ENCODE measurements around the gene RAB35.

RAB35 gene

GRCh38 chr12:120060717-120061116 is 55.8 kb downstream of the RAB35 start:
- DNase-seq, result no peak
- Histone ChIP-seq H3K4me3 (ENCODE audit: low read depth, low read length) (no peak overlapping the region), H3K9me3 (no peaks in the 10 kb centered on the region), H3K4me1 (no peaks in the 10 kb centered on the region), H3K36me3 (peaks cover 3% of the 10 kb centered on the region), H3K27me3 (no peaks in the 10 kb centered on the region)
- TF ChIP-seq, protein P1, sequence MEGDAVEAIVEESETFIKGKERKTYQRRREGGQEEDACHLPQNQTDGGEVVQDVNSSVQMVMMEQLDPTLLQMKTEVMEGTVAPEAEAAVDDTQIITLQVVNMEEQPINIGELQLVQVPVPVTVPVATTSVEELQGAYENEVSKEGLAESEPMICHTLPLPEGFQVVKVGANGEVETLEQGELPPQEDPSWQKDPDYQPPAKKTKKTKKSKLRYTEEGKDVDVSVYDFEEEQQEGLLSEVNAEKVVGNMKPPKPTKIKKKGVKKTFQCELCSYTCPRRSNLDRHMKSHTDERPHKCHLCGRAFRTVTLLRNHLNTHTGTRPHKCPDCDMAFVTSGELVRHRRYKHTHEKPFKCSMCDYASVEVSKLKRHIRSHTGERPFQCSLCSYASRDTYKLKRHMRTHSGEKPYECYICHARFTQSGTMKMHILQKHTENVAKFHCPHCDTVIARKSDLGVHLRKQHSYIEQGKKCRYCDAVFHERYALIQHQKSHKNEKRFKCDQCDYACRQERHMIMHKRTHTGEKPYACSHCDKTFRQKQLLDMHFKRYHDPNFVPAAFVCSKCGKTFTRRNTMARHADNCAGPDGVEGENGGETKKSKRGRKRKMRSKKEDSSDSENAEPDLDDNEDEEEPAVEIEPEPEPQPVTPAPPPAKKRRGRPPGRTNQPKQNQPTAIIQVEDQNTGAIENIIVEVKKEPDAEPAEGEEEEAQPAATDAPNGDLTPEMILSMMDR (IDR thresholded peaks at IDR 0.05; ENCODE audit: low read depth, low read length), result no peak

DNA sequence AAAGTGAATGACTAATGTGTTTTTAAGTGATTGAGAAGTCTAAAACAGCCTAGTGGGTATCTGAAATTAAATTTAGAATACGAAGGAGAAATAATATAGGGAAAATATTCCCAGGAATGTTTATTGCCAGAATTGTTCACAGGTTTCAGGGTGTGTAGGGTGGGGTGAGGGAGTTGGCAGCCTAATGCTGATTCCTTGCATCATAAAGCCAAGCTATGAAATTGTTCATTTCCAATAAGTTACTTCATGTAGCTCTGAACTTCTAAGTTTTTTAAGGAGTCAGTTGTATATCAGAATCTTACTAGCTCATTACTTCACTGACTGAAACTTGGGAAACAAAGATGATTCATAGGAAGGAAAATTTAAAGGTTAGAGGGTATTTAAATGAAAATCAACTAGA is 56.4 kb downstream of the RAB35 start:
- DNase-seq, result no peak
- TF ChIP-seq, protein P1 (IDR thresholded peaks at IDR 0.05; ENCODE audit: low read depth, low read length), result no peak
- H3K27me3 ChIP-seq, result no peaks in the 10 kb centered on the region
- H3K36me3 ChIP-seq, result peaks cover 3% of the 10 kb centered on the region
- H3K4me1 ChIP-seq, result no peaks in the 10 kb centered on the region
- H3K9me3 ChIP-seq, result no peaks in the 10 kb centered on the region
- no peak overlapping the region for H3K4me3 ChIP-seq (ENCODE audit: low read depth, low read length)

DNA sequence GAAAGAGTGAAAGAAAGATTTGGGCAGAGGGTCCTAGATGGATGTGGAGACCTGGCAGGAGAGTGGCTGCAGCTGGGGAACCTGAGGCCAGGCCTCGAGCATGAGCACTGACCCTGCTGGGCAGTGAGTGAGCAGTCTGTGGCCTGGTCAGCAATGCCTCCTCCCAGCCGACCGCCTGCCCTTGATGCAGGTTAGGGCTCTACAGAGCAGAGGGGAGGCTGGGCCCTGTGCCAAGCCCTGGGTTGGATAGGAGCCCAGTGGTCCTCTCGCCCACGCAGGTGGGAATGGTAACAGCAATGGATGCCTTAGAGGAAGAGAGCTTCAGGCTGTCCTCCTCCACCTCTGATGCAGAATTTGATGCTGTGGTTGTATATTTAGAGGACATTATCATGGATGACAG is 59.8 kb downstream of the RAB35 start:
- Histone ChIP-seq H3K4me1 (no peaks in the 10 kb centered on the region), H3K36me3 (no peaks in the 10 kb centered on the region), H3K27me3 (no peaks in the 10 kb centered on the region), H3K4me3 (ENCODE audit: low read depth, low read length) (no peak overlapping the region), H3K9me3 (no peaks in the 10 kb centered on the region)
- TF ChIP-seq, protein P1 (IDR thresholded peaks at IDR 0.05; ENCODE audit: low read depth, low read length), result no peak
- peak; percentile 15 for DNase-seq

GRCh38 chr12:120055231-120056000 is 61.1 kb downstream of the RAB35 start:
- Histone ChIP-seq H3K4me3 (ENCODE audit: low read depth, low read length) (no peak overlapping the region), H3K27me3 (no peaks in the 10 kb centered on the region), H3K9me3 (no peaks in the 10 kb centered on the region), H3K4me1 (no peaks in the 10 kb centered on the region), H3K36me3 (no peaks in the 10 kb centered on the region)
- TF ChIP-seq, protein P1 (IDR thresholded peaks at IDR 0.05; ENCODE audit: low read depth, low read length), result no peak
- DNase-seq, result no peak

DNA sequence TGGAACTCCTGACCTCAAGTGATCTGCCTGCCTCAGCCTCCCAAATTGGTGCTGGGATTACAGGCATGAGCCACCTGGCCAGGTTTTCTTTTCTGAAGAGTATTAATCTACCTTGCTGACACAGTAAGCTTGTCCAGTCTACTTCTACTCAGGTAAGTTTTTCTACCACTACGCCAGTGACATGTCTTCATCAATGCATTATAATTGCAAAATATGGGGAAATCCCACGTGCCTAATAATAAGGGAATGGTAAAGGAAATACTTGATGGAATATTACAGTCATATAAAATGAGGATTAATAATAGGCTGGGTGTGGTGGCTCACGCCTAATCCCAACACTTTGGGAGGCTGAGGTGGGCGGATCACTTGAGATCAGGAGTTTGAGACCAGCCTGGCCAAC is 62.3 kb downstream of the RAB35 start:
- no peak for DNase-seq
- TF ChIP-seq, protein P1 (IDR thresholded peaks at IDR 0.05; ENCODE audit: low read depth, low read length), result no peak
- H3K27me3 ChIP-seq, result no peaks in the 10 kb centered on the region
- no peaks in the 10 kb centered on the region for H3K4me1 ChIP-seq
- H3K9me3 ChIP-seq, result no peaks in the 10 kb centered on the region
- no peak overlapping the region for H3K4me3 ChIP-seq (ENCODE audit: low read depth, low read length)
- no peaks in the 10 kb centered on the region for H3K36me3 ChIP-seq

- no peaks in the 10 kb centered on the region for H3K36me3 ChIP-seq
- H3K4me3 ChIP-seq (ENCODE audit: low read depth, low read length), result no peak overlapping the region
- DNase-seq, result no peak
- no peaks in the 10 kb centered on the region for H3K9me3 ChIP-seq
- H3K4me1 ChIP-seq, result no peaks in the 10 kb centered on the region
- H3K27me3 ChIP-seq, result no peaks in the 10 kb centered on the region
- TF ChIP-seq, protein P1 (IDR thresholded peaks at IDR 0.05; ENCODE audit: low read depth, low read length), result no peak
These were observed 65.0 kb downstream of the RAB35 start for GRCh38 chr12:120051535-120051934.

All from BE2C (cell line).